HG02642 (cell line): ENCODE results near the gene ATP9A.

Source experiments
- ATAC-seq: cut with Tn5 transposase; IDR thresholded peaks from one replicate; pipeline ENCODE4 v1.9.1; 2021; ENCODE audit warnings: mild to moderate bottlenecking; ENCODE audit not compliant: unreplicated experiment, poor library complexity

ATP9A gene

DNA sequence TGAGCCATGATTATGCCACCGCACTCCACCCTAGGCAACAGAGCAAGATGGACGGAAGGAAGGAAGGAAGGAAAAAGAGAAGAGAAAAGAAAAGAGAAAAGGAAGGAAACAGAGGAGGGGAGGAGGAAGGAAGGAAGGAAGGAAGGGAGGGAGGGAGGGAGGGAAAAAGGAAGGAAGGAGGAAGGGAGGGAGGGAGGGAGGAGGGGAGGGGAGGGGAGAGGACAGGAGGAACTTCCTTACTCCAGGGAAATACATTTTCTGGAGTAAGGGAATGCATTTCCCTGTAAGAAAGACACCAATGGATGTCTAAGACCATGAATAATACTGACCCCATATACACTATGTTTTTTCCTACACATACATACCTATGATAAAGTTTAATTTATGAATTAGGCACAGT lies 132.5 kb downstream of the ATP9A start:
- ATAC-seq, result no peak

- ATAC-seq, result no peak
Measured at GRCh38 chr20:51634877-51635276, 133.3 kb downstream of the ATP9A start.

DNA sequence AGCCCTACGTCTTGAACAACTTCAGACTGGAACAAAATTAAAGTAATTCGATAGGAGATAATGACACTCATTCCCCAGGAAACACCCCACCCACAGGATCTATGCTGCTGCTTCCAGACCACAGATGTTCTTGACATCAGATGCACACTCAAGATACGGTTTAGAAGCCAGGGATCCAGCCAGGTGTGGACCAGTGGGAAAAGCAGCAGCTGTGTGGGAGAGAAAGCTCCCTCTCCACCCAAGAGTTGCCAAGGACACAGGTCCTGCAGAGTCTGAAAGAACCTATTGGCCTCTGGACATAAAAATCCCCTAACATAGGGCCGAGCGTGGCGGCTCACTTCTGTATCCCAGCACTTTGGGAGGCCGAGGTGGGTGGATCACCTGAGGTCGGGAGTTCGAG lies 133.9 kb downstream of the ATP9A start:
- ATAC-seq, result no peak

DNA sequence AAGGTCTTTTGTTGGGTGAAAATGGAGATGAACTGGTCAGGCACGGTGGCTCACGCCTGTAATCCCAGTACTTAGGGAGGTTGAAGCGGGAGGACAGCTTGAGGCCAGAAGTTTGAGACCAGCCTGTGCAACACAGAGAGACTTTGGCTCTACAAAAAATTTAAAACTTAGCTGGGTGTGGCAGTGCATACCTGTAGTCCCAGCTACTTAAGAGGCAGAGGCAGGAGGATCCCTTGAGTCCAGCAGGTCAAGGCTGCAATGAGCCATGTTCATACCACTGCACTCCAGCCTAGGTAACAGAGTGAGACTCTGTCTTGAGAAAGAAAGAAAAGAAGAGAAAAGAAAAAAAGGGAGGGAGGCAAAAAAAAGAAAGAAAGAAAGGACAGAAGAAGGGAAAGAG lies 134.8 kb downstream of the ATP9A start:
- ATAC-seq, result no peak

- ATAC-seq, result no peak
Measured at GRCh38 chr20:51631953-51632352, 136.2 kb downstream of the ATP9A start.

GRCh38 chr20:51631011-51631950 lies 136.9 kb downstream of the ATP9A start:
- no peak for ATAC-seq

GRCh38 chr20:51629399-51630058 lies 138.7 kb downstream of the ATP9A start:
- no peak for ATAC-seq

DNA sequence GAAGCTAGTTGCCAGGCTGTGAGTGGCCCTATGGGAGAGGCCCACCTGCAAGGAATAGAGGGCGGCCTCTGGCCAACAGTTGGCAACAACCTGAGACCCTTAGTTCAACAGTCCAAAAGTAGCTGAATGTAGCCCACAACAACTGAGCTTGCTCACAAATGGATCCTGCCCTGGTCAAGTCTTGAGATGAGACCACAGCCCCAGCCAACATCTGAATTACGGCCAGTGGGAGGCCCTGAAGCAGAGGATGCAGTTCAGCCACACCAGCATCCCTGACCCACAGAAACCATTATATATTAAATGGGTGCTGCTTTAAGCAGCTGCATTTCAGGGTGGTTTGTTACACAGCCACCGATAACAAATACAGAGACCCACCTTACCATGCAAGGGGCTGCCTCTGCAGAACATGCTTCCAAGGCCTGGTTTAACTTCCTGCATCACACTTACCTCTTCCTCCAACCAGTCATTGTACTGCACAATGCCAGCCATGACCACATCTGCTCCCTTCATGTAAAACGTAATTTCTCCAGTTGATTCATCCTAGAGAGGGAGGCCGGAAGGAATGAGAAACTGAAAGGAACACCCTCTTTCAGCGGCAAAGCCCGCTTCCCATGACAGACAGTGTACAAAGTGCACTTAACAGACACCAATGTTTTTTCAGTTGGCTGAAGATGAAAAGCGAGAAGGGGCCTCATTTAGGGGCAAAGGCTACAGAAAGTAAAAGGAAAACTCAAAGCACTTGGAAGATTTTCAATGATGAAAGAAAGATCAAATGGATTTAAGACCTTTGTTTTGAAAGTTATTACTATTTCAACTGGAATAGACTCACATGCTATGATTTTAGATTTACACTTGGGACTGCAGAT lies 139.4 kb downstream of the ATP9A start:
- ATAC-seq, result no peak

- no peak for ATAC-seq
Measured at GRCh38 chr20:51627586-51627985, 140.6 kb downstream of the ATP9A start.

GRCh38 chr20:51625105-51625504 lies 143.1 kb downstream of the ATP9A start:
- no peak for ATAC-seq

DNA sequence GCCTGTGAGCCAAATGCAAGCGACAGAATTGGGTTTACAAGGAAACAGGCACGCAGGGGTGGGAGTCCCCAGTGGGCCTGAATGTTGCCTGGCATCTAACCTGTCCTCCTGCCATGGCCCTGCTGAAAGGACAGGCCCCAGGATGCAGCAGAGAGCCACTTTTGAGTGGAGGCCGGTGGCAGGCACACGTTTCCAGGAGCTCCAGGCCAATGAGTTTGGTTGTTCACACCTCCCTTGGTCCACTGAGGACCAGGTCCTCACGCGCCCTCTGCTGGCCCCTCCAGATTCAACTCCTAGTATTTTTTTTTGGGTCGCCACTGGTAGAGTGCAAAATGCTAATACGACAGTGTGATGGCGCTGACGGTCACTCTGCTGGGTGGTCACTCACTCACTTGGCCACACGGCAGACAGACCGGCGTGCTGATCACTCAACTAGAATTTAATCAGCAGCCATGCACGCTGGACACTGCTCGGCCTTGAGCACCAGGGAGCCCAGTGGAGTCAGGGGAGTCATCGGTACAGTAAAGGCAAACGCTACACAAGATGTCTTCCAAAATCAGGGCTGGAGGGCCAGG lies 143.9 kb downstream of the ATP9A start:
- no peak for ATAC-seq

DNA sequence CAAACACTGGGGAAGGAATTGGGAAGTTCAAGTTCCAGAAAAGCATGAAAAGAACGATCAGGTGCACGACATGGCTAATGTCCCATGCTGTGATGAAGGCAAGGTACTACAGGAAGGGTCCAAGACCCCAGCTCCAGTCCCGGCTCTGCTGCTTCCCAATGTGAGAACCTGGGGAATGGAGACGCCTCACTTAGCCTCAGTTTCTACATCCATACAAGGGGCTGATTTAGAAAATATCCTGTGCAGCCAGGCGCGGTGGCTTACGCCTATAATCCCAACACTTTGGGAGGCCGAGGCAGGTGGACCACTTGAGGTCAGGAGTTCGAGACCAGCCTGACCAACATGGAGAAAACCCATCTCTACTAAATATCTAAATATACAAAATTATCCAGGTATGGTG lies 144.9 kb downstream of the ATP9A start:
- no peak for ATAC-seq

DNA sequence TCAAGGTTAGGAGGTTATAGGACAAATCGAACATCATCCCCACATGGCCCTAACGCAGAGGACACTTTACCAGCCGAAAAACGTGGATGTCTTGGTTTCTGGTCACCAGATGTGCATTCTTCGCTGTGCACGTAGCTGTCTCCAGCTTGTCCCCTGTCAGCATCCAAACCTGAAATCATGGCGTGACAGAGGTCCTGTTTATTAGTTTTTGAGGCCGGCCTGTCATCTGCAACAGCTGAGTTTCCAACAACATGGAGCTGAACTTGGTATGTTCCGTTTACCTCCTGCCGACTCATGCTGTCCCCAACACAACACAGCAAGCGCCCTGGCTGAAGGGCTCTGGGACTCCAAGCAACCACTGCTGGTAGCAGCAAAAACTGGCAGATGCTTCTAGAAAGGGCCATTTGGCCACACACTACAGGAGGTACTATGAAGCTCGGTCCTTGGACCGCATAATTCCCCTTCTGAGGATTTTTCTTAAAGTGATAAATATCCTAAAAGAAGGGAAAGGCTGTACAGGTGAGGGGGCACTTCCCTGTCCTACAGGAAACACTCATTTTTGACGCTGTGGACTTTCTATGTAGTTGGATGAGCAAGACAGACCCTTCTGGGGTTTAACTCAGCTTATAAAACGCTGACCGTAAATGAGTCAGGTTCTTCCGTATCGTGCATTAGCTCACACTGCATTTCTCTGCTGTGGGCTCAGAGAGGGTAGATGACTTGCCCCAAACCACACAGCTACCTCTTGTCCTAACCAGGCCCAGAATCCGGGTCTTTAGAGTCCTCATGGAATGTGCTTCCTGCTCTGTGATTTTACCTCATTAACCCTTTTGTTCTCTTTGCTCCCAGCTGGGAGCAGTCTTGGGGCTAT lies 146.0 kb downstream of the ATP9A start:
- ATAC-seq, result no peak

DNA sequence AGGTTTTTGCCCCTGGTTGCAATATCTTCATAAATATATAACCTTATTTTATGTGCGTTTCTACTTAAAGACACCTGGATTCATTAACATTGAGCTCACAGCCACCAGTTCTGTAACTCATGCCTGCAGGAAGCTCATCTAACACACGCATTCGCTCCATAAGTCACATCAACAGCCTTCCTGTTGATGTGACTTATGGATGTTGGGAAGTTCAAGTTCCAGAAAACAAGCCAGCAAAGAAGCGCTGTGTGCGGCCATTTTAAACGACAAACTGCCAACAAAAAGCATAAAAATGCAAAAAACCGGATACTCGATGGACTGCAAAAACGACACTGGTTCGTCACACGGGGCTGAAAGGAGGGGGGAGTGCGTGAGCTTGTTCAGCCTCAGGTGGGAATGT lies 147.8 kb downstream of the ATP9A start:
- no peak for ATAC-seq

DNA sequence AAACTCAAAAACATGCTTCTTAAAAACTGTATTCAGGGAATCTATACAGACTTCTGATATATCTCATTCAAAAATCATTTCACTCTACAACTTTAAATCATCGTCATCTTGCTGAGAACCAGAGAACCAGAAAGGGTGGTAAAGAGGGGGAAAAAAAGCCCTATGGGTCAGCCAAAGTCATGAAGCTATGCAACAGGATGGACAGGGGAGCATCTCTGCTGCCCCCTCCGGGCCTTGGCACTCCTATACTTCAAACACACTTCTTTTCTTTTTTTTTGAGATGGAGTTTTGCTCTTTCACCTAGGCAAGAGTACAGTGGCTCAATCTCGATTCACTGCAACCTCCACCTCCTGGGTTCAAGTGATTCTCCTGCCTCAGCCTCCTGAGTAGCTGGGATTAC lies 152.1 kb downstream of the ATP9A start:
- no peak for ATAC-seq

DNA sequence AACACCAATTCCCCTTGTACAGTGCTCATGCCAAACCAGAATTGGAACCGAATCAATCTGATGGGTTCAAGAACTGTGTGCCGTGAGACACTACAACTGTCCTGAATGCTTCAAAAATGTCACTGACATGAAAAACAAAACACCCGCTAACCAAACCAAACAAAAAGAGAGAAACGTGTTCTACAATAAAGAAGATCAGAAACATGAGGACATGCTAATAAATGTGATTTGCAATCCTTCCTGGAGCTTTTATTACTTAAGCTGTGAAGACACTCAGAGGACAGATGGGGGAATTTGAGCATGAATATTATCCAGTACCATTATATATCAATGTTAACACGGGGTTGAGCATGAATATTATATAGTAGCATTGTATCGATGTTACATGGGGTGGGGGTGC lies 153.5 kb downstream of the ATP9A start:
- ATAC-seq, result no peak

DNA sequence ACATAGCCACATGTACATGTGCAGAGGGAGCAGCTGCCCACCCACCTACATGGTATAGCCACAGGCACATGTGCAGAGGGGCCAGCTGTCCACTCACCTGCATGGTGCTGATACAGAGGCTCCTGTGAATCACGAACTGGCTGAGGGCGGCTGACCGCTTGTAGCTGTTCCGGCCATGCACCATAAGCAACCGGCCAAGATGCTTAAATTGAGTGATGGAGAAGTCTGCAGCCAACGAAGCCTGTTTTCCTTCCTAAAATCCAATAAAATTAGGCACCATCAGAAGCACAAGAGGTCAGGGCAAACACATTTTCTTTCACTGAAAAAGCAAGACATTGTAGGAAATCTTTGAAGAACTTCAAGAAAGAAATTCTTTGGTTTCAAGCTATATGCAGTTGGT lies 154.6 kb downstream of the ATP9A start:
- ATAC-seq, result no peak

GRCh38 chr20:51612896-51613295 lies 155.3 kb downstream of the ATP9A start:
- ATAC-seq, result no peak

DNA sequence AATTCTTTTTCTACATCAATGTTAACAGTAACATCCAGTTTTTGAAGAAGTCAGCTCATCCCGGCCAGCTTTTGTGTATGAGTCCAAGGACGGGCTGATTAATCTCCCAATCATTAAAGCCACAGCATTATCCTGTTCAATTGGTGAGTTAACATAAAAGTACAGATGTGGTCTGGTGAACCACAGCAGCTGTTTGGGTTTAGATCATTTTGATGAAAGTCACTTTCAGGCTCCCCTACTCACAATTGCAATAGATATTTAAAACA lies 156.6 kb downstream of the ATP9A start:
- ATAC-seq, result no peak
